Lower lobe of right lung (tissue), 2 donors: ENCODE results near the gene B4GALT7. TPM values are rescaled to one million over a fixed set of nuclear protein-coding genes. Genes with fewer than 3 reads are reported as not detected.

ENCODE experiments used
- ATAC-seq, 2 donors: fragments of 200-7000 bp; cut with Tn5 transposase; one replicate each; pipeline ENCODE4 v1.9.1; 2020 to 2022; ENCODE audit warnings: mild to moderate bottlenecking in 2 of 2, moderate library complexity in 2 of 2
- DNase-seq: peaks from one replicate; pipeline ENCODE4 v3.0.0-alpha.2; 2020
- H3K27ac ChIP-seq: fragments of 200-600 bp; one replicate; pipeline ENCODE4 v1.8.0; 2022
- H3K27me3 ChIP-seq: fragments of 200-600 bp; one replicate; pipeline ENCODE4 v1.8.0; 2022; ENCODE audit warnings: low read depth
- H3K36me3 ChIP-seq: fragments of 200-600 bp; one replicate; pipeline ENCODE4 v1.8.0; 2022; ENCODE audit warnings: mild to moderate bottlenecking
- H3K4me1 ChIP-seq: fragments of 200-600 bp; one replicate; pipeline ENCODE4 v1.8.0; 2022
- H3K4me3 ChIP-seq: fragments of 200-600 bp; one replicate; pipeline ENCODE4 v1.8.0; 2022; ENCODE audit warnings: mild to moderate bottlenecking
- H3K9me3 ChIP-seq: fragments of 200-600 bp; one replicate; pipeline ENCODE4 v1.8.0; 2022
- CTCF ChIP-seq: fragments of 200-600 bp; IDR thresholded peaks from one replicate; pipeline ENCODE4 v1.8.0; 2022; ENCODE audit warnings: antibody characterized with exemption, mild to moderate bottlenecking
- intact Hi-C: fragments of 100-400 bp; cut with DNase I; formaldehyde crosslinking; loops from one replicate; pipeline ENCODE4 v1.11.0; 2022
- total RNA-seq: library from RNA; stranded (reverse); fragmentation: NEBNext Ultra II Directional; extraction: Animal tissue kit (Norgen Biotek cat#: 25700); gene quantifications from one replicate; pipeline ENCODE4 v1.2.1, GENCODE V29; 2021
- donor health status: DM: no; HTN: yes; CAD: no; lungs with severe emphysema.

B4GALT7 gene
- total RNA-seq, 1 donor from 2014 or later = 22.4 TPM

- Histone ChIP-seq H3K9me3 (no peaks in the 10 kb centered on the region), H3K4me1 (peaks cover 10% of the 10 kb centered on the region), H3K27me3 (no peaks in the 10 kb centered on the region), H3K36me3 (peaks cover 10% of the 10 kb centered on the region), H3K27ac (no peak overlapping the region), H3K4me3 (peak overlapping the region; percentile 89)
- no peak for TF ChIP-seq CTCF
- intact Hi-C loops = no loop called here
- no peak for DNase-seq
- ATAC-seq = no peak
Measured at GRCh38 chr5:177601126-177601525, 1.2 kb downstream of the B4GALT7 start.

GRCh38 chr5:177601577-177602457, 1.9 kb downstream of the B4GALT7 start:
- Histone ChIP-seq H3K4me1 (peaks cover 10% of the 10 kb centered on the region), H3K27me3 (no peaks in the 10 kb centered on the region), H3K4me3 (no peak overlapping the region), H3K36me3 (peaks cover 4% of the 10 kb centered on the region), H3K9me3 (no peaks in the 10 kb centered on the region), H3K27ac (no peak overlapping the region)
- no peak for DNase-seq
- TF ChIP-seq CTCF = no peak
- intact Hi-C loops = no loop called here
- ATAC-seq = no peak

DNA sequence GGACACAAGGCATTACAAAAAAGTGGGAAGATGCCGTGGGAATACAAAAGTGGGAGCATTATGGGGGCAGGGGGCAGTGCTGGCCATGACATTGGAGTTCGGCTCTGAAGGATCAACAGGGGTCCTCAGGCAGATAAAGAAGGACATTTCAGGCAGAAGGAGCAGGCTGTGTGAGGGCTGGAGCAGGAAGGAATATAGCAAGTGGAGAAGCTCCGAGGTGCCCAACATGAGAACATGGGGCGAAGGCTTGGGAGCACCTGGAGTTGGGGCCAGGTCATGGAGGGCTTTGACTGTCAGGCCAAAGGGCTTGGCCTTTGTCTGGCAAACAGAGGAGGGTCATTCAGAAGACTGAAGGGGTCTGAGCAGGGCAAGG, 2.5 kb downstream of the B4GALT7 start:
- ATAC-seq (no peak), DNase-seq (no peak)
- TF ChIP-seq CTCF = no peak
- no peak overlapping the region for H3K4me3 ChIP-seq
- no peaks in the 10 kb centered on the region for H3K27me3 ChIP-seq
- intact Hi-C loops = no loop called here
- no peak overlapping the region for H3K27ac ChIP-seq
- peaks cover 4% of the 10 kb centered on the region for H3K36me3 ChIP-seq
- no peaks in the 10 kb centered on the region for H3K9me3 ChIP-seq
- peaks cover 17% of the 10 kb centered on the region for H3K4me1 ChIP-seq

DNA sequence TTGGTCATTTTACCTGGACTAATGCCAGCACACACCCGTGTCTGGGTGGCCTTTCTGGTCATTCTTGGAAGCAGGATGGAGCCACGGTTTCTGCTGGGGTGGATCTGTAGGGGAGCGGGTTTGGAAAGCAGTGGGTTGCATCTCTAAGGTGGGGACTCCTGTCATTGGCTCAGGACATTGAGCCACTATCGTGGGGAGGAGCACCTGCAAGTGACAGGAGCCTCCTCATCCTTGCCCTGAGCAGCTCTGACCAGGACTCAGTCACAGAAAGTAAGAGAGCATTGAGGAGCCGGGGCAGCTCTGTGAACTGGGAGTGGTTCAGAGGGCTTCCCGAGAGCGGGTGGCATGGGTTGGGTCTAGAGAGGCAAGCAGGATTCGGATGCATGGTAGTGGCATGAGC, 3.7 kb downstream of the B4GALT7 start:
- ATAC-seq (no peak), DNase-seq (no peak)
- no peak for TF ChIP-seq CTCF
- H3K4me3 ChIP-seq = no peak overlapping the region
- intact Hi-C loops = no loop called here
- no peak overlapping the region for H3K27ac ChIP-seq
- peaks cover 21% of the 10 kb centered on the region for H3K4me1 ChIP-seq
- H3K9me3 ChIP-seq = no peaks in the 10 kb centered on the region
- no peaks in the 10 kb centered on the region for H3K27me3 ChIP-seq
- H3K36me3 ChIP-seq = peaks cover 4% of the 10 kb centered on the region

- no peaks in the 10 kb centered on the region for H3K27me3 ChIP-seq
- no peak for TF ChIP-seq CTCF
- H3K27ac ChIP-seq = no peak overlapping the region
- intact Hi-C loops = no loop called here
- ATAC-seq = no peak
- H3K4me1 ChIP-seq = peaks cover 21% of the 10 kb centered on the region
- no peaks in the 10 kb centered on the region for H3K9me3 ChIP-seq
- no peak for DNase-seq
- peaks cover 4% of the 10 kb centered on the region for H3K36me3 ChIP-seq
- no peak overlapping the region for H3K4me3 ChIP-seq
Measured at GRCh38 chr5:177604116-177604521, 4.2 kb downstream of the B4GALT7 start.
